Measurements from ENCODE around the gene PLXNA4. TPM values are rescaled to one million over a fixed set of nuclear protein-coding genes. Genes with fewer than 3 reads are reported as not detected.

The PLXNA4 gene
- total RNA-seq, 1 experiment from 2014 or later, result not detected

DNA sequence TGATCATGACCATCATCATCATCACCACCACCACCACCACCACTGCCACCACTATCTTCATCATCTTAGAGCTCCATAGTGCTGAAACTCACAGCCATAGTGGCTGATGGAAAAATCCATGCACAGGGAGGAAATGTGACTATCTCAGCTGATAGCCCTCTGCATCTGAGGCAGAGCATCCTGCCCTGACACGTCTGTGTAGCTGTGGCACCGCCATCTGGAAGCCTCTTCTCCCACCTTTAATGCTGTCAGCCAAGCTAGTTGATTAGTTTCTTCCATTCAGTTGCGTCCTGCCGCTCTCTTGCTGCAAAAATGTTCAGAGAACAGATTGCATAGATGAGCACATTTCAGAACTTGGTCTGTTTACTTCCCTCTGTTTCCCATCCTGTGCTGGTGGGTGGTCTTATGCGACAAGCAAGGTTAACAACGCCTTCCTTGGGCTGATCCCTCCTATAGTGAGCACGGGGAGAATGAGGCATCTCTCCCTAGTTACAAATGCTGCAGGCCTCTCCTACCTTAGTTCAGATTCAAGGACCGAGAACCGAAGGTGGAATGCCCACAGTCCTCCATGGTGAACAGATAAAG lies 478.6 kb downstream of the PLXNA4 start:
- ATAC-seq, result no peak

DNA sequence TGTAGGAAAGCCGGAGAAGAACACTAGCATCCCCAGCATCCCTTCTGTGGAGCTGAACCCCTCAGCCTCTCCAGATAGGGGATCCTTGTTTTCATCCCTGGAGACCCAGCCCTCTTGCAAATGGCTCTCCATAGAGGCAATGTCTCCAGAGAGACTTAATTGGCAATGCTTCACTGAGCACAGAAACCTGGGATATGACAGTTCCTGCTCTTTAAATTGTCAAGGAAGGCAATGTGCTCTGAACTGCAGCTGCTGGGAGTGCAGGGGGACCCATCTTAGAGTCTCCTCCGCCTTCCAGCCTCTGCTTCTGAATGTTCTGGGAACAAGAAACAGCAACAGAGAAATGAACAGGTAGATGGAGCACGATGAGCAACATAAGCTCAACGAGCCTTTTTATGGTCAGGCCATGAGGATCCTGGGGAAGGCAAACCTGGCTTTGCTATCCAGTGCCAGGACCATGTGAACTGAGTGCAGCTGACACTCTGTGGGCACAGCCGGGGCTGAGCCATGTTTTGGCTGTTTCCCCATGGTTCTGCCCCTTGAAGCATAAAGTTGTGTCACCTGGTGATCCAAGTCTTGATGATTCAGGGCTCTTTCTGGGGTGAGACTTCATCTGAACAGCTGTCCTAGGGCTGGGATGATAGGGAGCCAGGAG lies 481.0 kb downstream of the PLXNA4 start:
- CTCF ChIA-PET, result interaction anchor here (0.7 kb wide), 1 partner anchor 10 kb away, joined by 3 read pairs; no protein-coding TSS in a partner anchor
- no TSS peak for BruUV-seq (replicated peaks)
- intact Hi-C loops (cut with micrococcal nuclease), result no loop called here

More for the DNA sequence above, 478.6 kb downstream of the PLXNA4 start:
- Histone ChIP-seq H3K4me1 (ENCODE audit: control insufficient read depth in 1 of 2, insufficient read depth in 2 of 2, low read length in 2 of 2) (no peaks in the 10 kb centered on the region), H3K36me3 (ENCODE audit: control insufficient read depth in 1 of 2, insufficient read depth in 2 of 2, low read length in 2 of 2) (no peaks in the 10 kb centered on the region), H3K4me2 (ENCODE audit: low read length) (no peak overlapping the region), H2AFZ (ENCODE audit: low read depth, low read length, poor library complexity, severe bottlenecking) (no peak overlapping the region), H3K79me2 (ENCODE audit: insufficient read depth, low read length) (no peaks in the 10 kb centered on the region), H3K9ac (ENCODE audit: low read length) (no peak overlapping the region), H3K4me3 (replicated peaks in 1 of 2; ENCODE audit: low read depth in 1 of 2, low read length in 2 of 2) (no peak overlapping the region), H3K9me2 (ENCODE audit: insufficient read depth) (no peaks in the 10 kb centered on the region), H3K9me3 (ENCODE audit: control insufficient read depth in 1 of 2, insufficient read depth in 1 of 2, low read depth in 1 of 2, low read length in 2 of 2) (no peaks in the 10 kb centered on the region), H4K20me1 (ENCODE audit: insufficient read depth) (no peaks in the 10 kb centered on the region), H3K27me3 (ENCODE audit: insufficient read depth, low read length) (peaks cover 55% of the 10 kb centered on the region), H3K27ac (ENCODE audit: low read depth, low read length) (no peak overlapping the region)
- ChIA-PET POLR2A (no interaction called here), CTCF (no interaction called here), RAD21 (ENCODE audit: low non-redundant PET in 1 of 2, low total read pairs in 2 of 2, uncharacterized antibody in 2 of 2, unreplicated experiment in 2 of 2) (no interaction called here)
- BruUV-seq (replicated peaks), result no TSS peak
- intact Hi-C loops (cut with micrococcal nuclease), result no loop called here
- DNase-seq (ENCODE audit: low read depth, low spot score), result no peak
- TF ChIP-seq JUND (IDR thresholded peaks at IDR 0.05), result no peak
- TF ChIP-seq EZH2 (IDR thresholded peaks at IDR 0.05), result no peak
- TF ChIP-seq, protein P1, sequence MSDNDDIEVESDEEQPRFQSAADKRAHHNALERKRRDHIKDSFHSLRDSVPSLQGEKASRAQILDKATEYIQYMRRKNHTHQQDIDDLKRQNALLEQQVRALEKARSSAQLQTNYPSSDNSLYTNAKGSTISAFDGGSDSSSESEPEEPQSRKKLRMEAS (IDR thresholded peaks at IDR 0.05), result no peak
- TF ChIP-seq ELF1 (IDR thresholded peaks at IDR 0.05; ENCODE audit: borderline replicate concordance, low read depth), result no peak
- no peak for TF ChIP-seq POLR2A (IDR thresholded peaks at IDR 0.05; ENCODE audit: borderline replicate concordance, extremely low read depth, insufficient read depth, insufficient read length)
- no peak for TF ChIP-seq CEBPB (IDR thresholded peaks at IDR 0.05; ENCODE audit: low read depth)
- no peak for TF ChIP-seq RAD21 (IDR thresholded peaks at IDR 0.05; ENCODE audit: low read depth)
- no peak for TF ChIP-seq SRF (IDR thresholded peaks at IDR 0.05; ENCODE audit: low read depth)

More for the DNA sequence above, 481.0 kb downstream of the PLXNA4 start:
- ChIA-PET POLR2A (no interaction called here), RAD21 (ENCODE audit: low non-redundant PET in 1 of 2, low total read pairs in 2 of 2, uncharacterized antibody in 2 of 2, unreplicated experiment in 2 of 2) (no interaction called here)
- ATAC-seq (no peak), DNase-seq (ENCODE audit: low read depth, low spot score) (no peak)
- Histone ChIP-seq H3K36me3 (ENCODE audit: control insufficient read depth in 1 of 2, insufficient read depth in 2 of 2, low read length in 2 of 2) (no peaks in the 10 kb centered on the region), H3K27me3 (ENCODE audit: insufficient read depth, low read length) (peaks cover 65% of the 10 kb centered on the region), H3K9me2 (ENCODE audit: insufficient read depth) (no peaks in the 10 kb centered on the region), H3K9ac (ENCODE audit: low read length) (no peak overlapping the region), H4K20me1 (ENCODE audit: insufficient read depth) (no peaks in the 10 kb centered on the region), H3K4me2 (ENCODE audit: low read length) (no peak overlapping the region), H3K9me3 (ENCODE audit: control insufficient read depth in 1 of 2, insufficient read depth in 1 of 2, low read depth in 1 of 2, low read length in 2 of 2) (no peaks in the 10 kb centered on the region), H3K4me1 (ENCODE audit: control insufficient read depth in 1 of 2, insufficient read depth in 2 of 2, low read length in 2 of 2) (no peaks in the 10 kb centered on the region), H3K4me3 (replicated peaks in 1 of 2; ENCODE audit: low read depth in 1 of 2, low read length in 2 of 2) (no peak overlapping the region), H2AFZ (ENCODE audit: low read depth, low read length, poor library complexity, severe bottlenecking) (no peak overlapping the region), H3K27ac (ENCODE audit: low read depth, low read length) (no peak overlapping the region), H3K79me2 (ENCODE audit: insufficient read depth, low read length) (no peaks in the 10 kb centered on the region)
- TF ChIP-seq, protein P2, sequence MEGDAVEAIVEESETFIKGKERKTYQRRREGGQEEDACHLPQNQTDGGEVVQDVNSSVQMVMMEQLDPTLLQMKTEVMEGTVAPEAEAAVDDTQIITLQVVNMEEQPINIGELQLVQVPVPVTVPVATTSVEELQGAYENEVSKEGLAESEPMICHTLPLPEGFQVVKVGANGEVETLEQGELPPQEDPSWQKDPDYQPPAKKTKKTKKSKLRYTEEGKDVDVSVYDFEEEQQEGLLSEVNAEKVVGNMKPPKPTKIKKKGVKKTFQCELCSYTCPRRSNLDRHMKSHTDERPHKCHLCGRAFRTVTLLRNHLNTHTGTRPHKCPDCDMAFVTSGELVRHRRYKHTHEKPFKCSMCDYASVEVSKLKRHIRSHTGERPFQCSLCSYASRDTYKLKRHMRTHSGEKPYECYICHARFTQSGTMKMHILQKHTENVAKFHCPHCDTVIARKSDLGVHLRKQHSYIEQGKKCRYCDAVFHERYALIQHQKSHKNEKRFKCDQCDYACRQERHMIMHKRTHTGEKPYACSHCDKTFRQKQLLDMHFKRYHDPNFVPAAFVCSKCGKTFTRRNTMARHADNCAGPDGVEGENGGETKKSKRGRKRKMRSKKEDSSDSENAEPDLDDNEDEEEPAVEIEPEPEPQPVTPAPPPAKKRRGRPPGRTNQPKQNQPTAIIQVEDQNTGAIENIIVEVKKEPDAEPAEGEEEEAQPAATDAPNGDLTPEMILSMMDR (IDR thresholded peaks at IDR 0.05 in 2 of 3, conservative IDR thresholded peaks at IDR 0.05 in 1 of 3; ENCODE audit: borderline replicate concordance in 1 of 3, insufficient read depth in 1 of 3, low read depth in 2 of 3, low read length in 2 of 3), result no peak
- TF ChIP-seq, protein P3, sequence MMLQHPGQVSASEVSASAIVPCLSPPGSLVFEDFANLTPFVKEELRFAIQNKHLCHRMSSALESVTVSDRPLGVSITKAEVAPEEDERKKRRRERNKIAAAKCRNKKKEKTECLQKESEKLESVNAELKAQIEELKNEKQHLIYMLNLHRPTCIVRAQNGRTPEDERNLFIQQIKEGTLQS (IDR thresholded peaks at IDR 0.05), result no peak
- TF ChIP-seq YY1 (IDR thresholded peaks at IDR 0.05; ENCODE audit: extremely low read depth, insufficient replicate concordance, low read depth, low read length), result no peak
